Suprapubic skin (tissue), 3 donors: Measurements from ENCODE around the gene BORCS6.

Experiments used
- POLR2A ChIP-seq, 2 donors: fragments of 450-650 bp; IDR thresholded peaks; one replicate each; pipeline ENCODE4 v1.6.1; 2017; ENCODE audit warnings: antibody characterized with exemption in 2 of 2, mild to moderate bottlenecking in 2 of 2, moderate library complexity in 2 of 2
- TF ChIP-seq, protein P1 (sequence below), 2 donors: fragments of 200-600 bp in 1 of 2; fragments of 450-650 bp in 1 of 2; sonication (generic) in 1 of 2; IDR thresholded peaks; one replicate each; pipeline ENCODE4 v1.5.1; 2016 to 2019; ENCODE audit warnings: antibody characterized with exemption in 2 of 2, mild to moderate bottlenecking in 1 of 2, moderate library complexity in 1 of 2

- peak in 1 of 2 donors; percentile 68 for TF ChIP-seq POLR2A (IDR thresholded peaks at IDR 0.05)
- TF ChIP-seq, protein P1, sequence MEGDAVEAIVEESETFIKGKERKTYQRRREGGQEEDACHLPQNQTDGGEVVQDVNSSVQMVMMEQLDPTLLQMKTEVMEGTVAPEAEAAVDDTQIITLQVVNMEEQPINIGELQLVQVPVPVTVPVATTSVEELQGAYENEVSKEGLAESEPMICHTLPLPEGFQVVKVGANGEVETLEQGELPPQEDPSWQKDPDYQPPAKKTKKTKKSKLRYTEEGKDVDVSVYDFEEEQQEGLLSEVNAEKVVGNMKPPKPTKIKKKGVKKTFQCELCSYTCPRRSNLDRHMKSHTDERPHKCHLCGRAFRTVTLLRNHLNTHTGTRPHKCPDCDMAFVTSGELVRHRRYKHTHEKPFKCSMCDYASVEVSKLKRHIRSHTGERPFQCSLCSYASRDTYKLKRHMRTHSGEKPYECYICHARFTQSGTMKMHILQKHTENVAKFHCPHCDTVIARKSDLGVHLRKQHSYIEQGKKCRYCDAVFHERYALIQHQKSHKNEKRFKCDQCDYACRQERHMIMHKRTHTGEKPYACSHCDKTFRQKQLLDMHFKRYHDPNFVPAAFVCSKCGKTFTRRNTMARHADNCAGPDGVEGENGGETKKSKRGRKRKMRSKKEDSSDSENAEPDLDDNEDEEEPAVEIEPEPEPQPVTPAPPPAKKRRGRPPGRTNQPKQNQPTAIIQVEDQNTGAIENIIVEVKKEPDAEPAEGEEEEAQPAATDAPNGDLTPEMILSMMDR (IDR thresholded peaks at IDR 0.05): no peak
Measured at GRCh38 chr17:8162233-8162996, 27.6 kb downstream of the BORCS6 start, which contains the start of gene VAMP2.
